WTC11 (cell line): ENCODE measurements around the gene LDB2.

Source experiments
- CTCF ChIP-seq: fragments of 200-600 bp; IDR thresholded peaks from 2 replicates; pipeline ENCODE4 v1.8.0; 2022; ENCODE audit warnings: antibody characterized with exemption
- E2F1 ChIP-seq: sonication (generic); formaldehyde crosslinking; IDR thresholded peaks from 2 replicates; pipeline ENCODE4 v1.8.0; 2022; ENCODE audit warnings: mild to moderate bottlenecking, missing genetic modification reagents
- ETV6 ChIP-seq: sonication (generic); formaldehyde crosslinking; IDR thresholded peaks from 2 replicates; pipeline ENCODE4 v1.8.1; 2022; ENCODE audit warnings: mild to moderate bottlenecking, missing genetic modification reagents
- FOXP1 ChIP-seq: sonication (generic); formaldehyde crosslinking; IDR thresholded peaks from 2 replicates; pipeline ENCODE4 v1.8.0; 2022; ENCODE audit warnings: missing genetic modification reagents, mild to moderate bottlenecking, moderate library complexity, borderline replicate concordance
- MAX ChIP-seq: sonication (generic); formaldehyde crosslinking; IDR thresholded peaks from 2 replicates; pipeline ENCODE4 v1.8.0; 2022; ENCODE audit warnings: mild to moderate bottlenecking, missing genetic modification reagents
- NR1H2 ChIP-seq: sonication (generic); formaldehyde crosslinking; IDR thresholded peaks from 2 replicates; pipeline ENCODE4 v1.9.0; 2021; ENCODE audit warnings: mild to moderate bottlenecking, moderate library complexity, missing genetic modification reagents
- SMAD4 ChIP-seq: sonication (generic); formaldehyde crosslinking; IDR thresholded peaks from 2 replicates; pipeline ENCODE4 v1.8.0; 2022; ENCODE audit warnings: mild to moderate bottlenecking, missing genetic modification reagents
- SP1 ChIP-seq: sonication (generic); formaldehyde crosslinking; conservative IDR thresholded peaks from 2 replicates; pipeline ENCODE4 v1.8.1; 2022; ENCODE audit warnings: missing genetic modification reagents
- ZNF416 ChIP-seq: fragments of 250-450 bp; sonication (Bioruptor Pico); IDR thresholded peaks from 2 replicates; pipeline ENCODE4 v1.9.0; 2021; ENCODE audit warnings: mild to moderate bottlenecking, inconsistent platforms
- TF ChIP-seq, protein P1 (sequence below): sonication (generic); formaldehyde crosslinking; IDR thresholded peaks from 2 replicates; pipeline ENCODE4 v1.8.0; 2023; ENCODE audit warnings: mild to moderate bottlenecking, missing genetic modification reagents
- TF ChIP-seq, protein P2 (sequence below): sonication (generic); formaldehyde crosslinking; IDR thresholded peaks from 2 replicates; pipeline ENCODE4 v1.8.1; 2023; ENCODE audit warnings: mild to moderate bottlenecking, missing genetic modification reagents, moderate library complexity
- TF ChIP-seq, protein P3 (sequence below): sonication (generic); formaldehyde crosslinking; IDR thresholded peaks from 2 replicates; pipeline ENCODE4 v1.8.1; 2022; ENCODE audit warnings: missing genetic modification reagents, borderline replicate concordance
- TF ChIP-seq, protein P4 (sequence below): sonication (generic); formaldehyde crosslinking; IDR thresholded peaks from 2 replicates; pipeline ENCODE4 v1.8.1; 2023; ENCODE audit warnings: mild to moderate bottlenecking, moderate library complexity, missing genetic modification reagents

DNA sequence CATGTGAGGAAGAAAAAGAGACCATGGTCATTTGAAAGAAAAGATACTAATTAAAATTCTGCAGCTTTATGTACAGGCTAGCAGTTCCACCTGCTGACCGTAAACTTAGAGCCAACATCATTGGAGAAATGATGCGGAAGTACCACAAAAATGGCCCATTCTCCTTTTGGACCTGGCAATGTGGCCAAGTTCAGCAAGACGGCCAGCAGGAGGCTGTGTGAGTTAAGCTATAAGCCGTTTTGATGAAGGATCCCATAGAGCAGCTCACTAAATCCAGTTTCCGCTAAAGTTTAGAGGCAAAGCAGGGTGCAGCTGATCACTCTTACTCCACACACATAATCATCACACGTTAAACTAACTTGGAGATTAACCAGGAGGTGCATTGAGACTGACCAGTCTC, 133.8 kb downstream of the LDB2 start:
- peak; percentile 50; the same call in 1 of the 2 replicates for TF ChIP-seq CTCF
- TF ChIP-seq, protein P1, sequence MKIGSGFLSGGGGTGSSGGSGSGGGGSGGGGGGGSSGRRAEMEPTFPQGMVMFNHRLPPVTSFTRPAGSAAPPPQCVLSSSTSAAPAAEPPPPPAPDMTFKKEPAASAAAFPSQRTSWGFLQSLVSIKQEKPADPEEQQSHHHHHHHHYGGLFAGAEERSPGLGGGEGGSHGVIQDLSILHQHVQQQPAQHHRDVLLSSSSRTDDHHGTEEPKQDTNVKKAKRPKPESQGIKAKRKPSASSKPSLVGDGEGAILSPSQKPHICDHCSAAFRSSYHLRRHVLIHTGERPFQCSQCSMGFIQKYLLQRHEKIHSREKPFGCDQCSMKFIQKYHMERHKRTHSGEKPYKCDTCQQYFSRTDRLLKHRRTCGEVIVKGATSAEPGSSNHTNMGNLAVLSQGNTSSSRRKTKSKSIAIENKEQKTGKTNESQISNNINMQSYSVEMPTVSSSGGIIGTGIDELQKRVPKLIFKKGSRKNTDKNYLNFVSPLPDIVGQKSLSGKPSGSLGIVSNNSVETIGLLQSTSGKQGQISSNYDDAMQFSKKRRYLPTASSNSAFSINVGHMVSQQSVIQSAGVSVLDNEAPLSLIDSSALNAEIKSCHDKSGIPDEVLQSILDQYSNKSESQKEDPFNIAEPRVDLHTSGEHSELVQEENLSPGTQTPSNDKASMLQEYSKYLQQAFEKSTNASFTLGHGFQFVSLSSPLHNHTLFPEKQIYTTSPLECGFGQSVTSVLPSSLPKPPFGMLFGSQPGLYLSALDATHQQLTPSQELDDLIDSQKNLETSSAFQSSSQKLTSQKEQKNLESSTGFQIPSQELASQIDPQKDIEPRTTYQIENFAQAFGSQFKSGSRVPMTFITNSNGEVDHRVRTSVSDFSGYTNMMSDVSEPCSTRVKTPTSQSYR (CRISPR knock-in tag): no peak
- no peak for TF ChIP-seq NR1H2 (CRISPR knock-in tag)
- TF ChIP-seq SP1 (CRISPR knock-in tag): no peak
- TF ChIP-seq FOXP1: no peak
- TF ChIP-seq, protein P2, sequence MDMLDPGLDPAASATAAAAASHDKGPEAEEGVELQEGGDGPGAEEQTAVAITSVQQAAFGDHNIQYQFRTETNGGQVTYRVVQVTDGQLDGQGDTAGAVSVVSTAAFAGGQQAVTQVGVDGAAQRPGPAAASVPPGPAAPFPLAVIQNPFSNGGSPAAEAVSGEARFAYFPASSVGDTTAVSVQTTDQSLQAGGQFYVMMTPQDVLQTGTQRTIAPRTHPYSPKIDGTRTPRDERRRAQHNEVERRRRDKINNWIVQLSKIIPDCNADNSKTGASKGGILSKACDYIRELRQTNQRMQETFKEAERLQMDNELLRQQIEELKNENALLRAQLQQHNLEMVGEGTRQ (CRISPR knock-in tag): no peak
- TF ChIP-seq, protein P3, sequence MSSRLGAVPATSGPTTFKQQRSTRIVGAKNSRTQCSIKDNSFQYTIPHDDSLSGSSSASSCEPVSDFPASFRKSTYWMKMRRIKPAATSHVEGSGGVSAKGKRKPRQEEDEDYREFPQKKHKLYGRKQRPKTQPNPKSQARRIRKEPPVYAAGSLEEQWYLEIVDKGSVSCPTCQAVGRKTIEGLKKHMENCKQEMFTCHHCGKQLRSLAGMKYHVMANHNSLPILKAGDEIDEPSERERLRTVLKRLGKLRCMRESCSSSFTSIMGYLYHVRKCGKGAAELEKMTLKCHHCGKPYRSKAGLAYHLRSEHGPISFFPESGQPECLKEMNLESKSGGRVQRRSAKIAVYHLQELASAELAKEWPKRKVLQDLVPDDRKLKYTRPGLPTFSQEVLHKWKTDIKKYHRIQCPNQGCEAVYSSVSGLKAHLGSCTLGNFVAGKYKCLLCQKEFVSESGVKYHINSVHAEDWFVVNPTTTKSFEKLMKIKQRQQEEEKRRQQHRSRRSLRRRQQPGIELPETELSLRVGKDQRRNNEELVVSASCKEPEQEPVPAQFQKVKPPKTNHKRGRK (CRISPR knock-in tag): no peak
- no peak for TF ChIP-seq ZNF416 (CRISPR knock-in tag)
- no peak for TF ChIP-seq SMAD4 (CRISPR knock-in tag)
- TF ChIP-seq MAX: no peak
- TF ChIP-seq, protein P4, sequence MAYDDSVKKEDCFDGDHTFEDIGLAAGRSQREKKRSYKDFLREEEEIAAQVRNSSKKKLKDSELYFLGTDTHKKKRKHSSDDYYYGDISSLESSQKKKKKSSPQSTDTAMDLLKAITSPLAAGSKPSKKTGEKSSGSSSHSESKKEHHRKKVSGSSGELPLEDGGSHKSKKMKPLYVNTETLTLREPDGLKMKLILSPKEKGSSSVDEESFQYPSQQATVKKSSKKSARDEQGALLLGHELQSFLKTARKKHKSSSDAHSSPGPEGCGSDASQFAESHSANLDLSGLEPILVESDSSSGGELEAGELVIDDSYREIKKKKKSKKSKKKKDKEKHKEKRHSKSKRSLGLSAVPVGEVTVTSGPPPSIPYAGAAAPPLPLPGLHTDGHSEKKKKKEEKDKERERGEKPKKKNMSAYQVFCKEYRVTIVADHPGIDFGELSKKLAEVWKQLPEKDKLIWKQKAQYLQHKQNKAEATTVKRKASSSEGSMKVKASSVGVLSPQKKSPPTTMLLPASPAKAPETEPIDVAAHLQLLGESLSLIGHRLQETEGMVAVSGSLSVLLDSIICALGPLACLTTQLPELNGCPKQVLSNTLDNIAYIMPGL: no peak
- no peak for TF ChIP-seq E2F1 (CRISPR knock-in tag)
- TF ChIP-seq ETV6 (CRISPR knock-in tag): no peak
